IPS-NIHi7 (cell line): ENCODE results near the gene RPL39L.

ENCODE experiments used
- DNase-seq: peaks from one replicate; pipeline ENCODE4 v3.0.0; 2012; ENCODE audit warnings: mixed read lengths; ENCODE audit errors: extremely low spot score

The RPL39L gene

DNA sequence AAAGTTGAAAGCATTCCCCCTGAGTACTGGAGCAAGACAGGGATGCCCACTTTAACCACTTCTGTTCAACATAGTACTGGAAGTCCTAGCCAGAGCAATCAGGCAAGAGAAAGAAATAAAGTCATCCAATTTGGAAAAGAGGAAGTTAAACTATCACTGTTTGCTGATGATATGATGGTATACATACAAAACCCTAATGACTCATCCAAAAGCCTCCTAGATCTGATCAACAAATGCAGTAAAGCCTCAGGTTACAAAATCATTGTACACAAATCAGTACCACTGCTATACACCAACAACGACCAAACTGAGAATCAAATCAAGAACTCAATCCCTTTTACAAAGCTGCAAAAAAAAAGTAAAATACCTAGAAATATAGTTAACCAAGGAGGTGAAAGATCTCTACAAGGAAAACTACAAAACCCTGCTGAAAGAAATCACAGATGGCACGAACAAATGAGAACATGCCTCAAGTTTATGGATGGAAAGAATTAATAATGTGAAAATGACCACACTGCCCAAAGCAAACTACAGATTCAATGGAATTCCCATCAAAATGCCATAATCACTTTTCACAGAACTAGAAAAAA lies 40.3 kb downstream of the RPL39L start:
- DNase-seq = no peak

DNA sequence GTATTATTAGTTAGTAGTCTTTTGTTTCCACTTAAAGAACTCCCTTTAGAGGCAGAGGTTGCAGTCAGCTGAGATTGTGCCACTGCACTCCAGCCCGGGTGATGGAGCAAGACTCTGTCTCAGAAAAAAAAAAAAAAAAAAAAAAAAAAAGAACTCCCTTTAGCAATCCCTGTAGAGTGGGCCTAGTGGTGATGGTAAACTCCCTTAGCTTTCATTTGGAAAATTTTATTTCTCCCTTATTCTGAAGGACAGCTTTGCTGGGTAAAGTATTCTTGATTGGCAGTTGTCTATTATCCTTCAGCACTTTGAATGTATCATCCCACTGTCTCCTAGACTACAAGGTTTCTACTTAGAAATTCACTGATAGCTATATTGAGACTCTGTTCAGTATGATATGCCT lies 46.0 kb downstream of the RPL39L start:
- DNase-seq = no peak

DNA sequence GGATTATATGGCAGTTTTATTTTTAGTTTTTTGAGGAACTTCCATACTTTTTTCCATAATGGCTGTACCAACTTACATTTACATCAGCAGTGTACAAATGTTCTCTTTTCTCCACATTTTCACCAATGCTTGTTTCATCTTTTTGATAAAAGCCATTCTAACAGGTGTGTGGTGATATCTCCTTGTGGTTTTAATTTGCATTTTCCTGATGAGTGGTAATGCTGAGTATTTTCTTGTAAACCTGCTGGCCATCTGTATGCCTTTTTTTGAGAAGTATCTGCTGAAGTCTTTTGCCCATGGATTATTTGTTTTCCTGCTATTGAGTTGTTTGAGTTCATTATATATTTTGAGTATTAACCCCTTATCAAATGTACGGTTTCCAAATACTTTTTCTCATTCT lies 50.6 kb downstream of the RPL39L start:
- DNase-seq = no peak

DNA sequence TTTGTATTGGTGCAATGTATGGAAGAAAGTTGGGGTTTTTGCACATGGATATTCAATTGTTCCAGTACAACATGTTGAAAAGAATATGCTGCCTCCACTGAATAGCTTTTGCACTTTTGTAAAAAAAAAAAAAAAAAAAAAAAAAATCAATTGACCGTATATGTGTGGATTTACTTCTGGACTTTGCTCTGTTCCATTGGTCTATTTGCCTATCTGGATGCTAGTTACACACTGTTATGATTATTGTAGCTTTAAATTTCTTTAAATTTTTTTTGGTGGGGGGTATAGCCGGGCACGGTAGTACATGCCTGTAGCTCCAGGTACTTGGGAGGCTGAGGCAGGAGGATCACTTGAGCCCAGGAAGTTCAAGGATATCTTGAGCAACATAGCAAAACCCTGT lies 52.5 kb downstream of the RPL39L start:
- no peak for DNase-seq

DNA sequence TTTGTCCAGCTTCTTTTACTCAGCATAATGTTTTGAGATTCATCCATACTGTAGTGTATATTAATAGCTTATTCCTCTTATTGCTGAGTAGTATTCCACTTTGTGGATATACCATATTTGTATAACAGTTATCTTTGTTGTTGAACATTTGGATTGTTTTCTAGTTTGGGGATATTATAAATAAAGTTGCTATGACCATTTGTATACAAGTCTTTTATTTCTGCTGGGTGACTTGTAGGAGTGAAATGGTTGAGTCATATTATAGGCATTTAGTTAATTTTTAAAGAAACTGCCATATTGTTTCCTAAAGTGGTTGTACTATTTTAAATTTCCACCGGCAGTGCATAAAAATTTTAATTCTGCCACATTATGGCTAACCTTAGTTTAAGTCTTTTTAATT lies 53.4 kb downstream of the RPL39L start:
- no peak for DNase-seq

DNA sequence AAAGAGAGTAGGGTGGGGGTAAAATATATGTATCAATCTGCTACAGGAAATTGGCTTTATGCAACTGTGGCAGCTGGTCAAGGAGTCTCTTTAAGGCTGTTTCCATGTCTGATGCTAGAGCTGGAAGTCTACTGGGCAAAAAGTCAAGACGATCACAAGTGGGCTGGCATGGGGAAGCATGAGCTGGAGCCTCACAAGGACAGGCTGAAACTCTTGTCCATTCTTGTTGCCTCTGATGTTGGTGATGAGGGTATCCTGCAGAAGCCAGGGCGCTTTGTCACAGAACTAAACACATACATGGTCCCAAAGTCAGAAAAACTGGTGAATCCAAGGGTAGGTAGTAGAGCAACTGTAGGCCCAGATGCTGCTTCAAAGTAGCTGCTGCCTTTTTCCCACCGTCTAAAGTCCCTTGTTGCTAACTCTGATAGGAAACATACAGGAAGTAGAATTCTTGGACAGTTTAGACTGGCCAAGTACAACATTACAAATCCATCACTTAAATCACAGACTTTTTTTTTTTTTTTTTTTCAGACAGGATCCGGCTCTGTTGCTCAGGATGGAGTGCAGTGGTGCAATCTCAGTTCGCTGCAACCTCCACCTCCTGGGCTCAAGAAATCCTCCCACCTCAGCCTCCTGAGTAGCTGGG lies 54.2 kb downstream of the RPL39L start:
- DNase-seq = no peak

DNA sequence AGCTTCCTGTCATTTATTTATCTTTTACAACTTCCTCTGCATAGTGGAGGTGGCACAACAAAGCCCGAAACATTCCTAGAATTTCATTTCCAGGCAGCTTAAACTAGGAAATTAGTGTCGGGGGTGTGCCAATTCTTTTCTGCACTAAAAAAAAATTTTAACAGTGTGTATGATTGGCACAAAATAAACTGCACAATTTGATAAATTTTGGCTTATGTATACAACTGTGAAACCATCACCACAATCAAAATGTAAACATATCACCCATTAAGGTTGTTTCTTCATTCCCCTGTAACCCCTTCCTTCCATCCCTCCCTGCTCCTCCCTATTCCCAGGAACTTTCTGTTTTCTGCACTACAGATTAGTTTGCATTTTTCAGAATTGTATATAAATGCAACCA lies 54.7 kb downstream of the RPL39L start:
- no peak for DNase-seq

DNA sequence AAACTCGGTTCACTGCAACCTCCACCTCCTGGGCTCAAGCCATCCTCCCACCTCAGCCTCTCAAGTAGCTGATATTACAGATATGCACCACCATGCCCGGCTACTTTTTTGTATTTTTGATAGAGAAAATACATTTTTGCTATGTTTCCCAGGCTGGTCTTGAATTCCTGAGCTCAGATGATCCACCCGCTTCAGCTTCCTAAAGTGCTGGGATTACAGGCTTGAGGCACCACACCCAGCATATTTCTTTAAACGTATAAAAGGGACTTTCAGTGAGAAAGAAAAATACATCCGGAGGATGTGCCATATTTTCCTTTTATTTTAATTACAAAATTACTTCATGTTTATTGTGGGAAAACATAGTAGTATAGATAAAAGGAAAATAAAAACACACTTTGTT lies 55.2 kb downstream of the RPL39L start:
- DNase-seq = no peak

DNA sequence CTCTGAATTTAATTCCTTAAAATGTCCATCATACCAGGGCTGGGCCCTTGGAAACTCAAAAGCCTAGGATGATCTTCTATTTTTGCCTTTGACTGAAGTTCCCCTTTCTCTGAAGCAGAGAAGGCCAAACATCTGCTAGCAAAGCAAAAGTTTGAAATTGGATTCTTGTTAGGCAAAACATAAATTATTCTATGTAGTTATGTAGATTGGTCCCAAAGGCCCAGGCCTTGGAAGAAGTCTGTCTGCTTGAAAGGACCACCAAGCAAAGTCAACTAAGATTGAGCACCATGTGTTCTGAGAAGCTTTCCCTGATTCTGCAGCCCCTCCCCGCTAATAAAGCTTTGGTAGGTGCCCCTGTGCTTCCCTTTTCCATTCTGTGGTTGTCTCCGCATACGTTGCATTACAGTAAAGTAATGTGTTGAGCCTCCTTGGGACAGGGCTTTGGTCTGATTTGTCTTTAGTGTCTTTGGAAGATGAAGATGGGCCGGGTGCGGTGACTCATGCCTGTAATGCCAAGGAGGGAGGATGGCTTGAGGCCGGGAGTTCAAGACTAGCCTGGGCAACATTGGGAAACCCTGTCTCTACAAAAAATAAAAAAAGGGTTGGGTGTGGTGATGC lies 56.4 kb downstream of the RPL39L start:
- no peak for DNase-seq

DNA sequence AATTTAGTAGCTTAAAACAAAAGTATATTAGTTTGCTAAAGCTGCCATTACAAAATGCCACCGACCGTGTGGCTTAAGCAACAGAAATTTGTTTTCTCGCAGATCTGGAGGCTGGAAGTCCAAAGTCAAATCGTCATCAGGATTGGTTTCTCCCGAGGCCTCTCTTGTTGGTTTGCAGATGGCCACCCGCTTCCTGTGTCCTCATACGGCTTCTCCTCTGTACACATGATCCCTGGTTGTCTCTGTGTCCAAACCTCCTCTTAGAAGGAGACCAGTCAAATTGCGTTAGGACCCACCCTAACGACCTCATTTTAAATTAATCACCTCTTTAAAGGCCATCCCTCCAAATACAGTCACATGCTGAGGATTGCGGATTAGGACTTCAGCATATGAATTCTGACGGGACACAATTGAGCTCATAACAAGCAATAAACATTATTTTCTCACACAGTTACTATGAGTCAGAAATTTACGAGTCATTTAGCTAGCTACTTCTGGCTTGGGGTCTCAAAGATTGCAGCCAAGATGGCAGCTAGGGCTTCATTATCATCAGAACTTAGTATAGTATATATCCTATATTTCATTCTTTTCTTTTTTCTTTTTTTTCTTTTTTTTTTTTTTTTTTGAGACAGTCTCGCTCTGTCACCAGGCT lies 58.4 kb downstream of the RPL39L start:
- DNase-seq = no peak

DNA sequence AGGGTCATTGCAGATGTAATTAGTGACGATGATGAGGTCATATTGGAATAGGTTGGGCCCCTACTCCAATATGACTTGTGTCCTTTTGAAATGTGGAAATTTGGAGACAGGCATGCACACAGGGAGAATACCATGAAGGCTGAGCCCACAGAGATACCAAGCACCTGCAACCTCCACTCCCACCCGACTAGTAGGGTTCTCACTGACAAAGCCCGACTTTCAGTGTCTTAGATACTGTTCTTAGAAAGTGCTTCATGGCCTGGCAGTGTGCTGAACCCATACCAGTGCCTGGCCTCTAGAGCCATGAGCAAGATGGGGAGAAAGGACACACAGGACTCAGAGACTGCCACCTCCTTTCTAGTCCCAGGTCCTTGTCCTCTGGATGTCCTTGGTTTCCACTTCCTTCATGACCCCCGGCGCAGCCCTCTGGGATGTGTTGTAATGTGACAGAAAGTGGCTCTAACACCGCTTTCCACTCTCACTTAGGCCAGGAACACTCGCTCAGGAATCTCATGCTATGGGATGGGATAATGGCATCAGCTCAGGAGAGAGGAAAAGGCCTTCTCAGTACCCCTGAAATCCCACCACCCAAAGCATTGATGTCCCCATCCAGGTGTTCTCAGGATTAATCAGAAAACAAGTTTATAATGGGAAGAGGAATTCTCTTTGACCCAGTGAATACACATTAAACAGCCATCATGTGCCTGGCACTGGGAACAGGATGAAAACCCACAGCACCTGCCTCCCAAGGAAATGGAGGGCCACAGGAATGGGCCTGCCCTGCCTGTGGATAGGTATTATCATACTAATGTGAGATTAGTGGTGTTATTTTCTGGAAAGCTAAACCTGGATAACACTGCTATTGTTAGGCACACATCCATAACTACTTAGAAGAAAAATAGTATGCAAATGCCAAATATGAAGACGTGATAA lies 59.9 kb downstream of the RPL39L start:
- no peak for DNase-seq

DNA sequence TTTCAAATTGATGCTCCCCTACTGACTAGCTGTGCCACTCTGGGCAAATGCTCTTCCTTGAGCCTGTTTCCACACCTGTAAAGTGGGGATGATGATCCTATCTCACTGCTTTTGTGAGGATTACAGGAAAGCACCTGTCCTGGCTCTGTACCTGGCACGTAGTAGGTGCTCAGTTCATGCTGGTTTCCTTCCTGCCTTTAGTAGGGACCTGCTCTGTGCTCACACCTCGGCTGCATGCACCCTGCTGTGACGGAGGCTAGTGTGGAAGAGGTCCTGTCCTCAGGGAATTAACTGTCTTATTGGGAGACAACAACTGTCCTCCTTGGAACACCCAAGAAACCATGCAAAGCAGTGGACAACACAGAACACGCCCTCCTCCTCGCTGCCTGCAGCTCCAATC lies 61.8 kb downstream of the RPL39L start:
- DNase-seq = no peak

DNA sequence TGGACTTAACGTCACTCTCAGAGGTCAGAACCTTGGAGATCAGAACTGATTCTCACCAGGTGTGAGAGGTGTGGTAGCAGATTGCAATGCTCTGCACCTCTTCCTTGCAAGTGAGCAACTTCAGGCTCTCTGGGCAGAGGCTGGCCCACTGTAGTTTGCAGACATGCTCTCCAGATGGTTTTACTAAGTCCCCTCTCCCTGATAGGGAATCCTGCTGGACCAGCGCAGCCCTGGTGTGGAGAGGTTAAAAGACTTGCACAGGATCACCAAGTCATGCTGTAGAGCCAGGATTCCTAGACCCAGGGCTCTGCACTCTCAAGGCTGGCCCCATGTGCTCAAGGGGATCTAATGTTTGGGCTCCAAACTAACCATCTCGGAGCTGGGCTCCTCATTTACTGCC lies 62.2 kb downstream of the RPL39L start:
- no peak for DNase-seq

DNA sequence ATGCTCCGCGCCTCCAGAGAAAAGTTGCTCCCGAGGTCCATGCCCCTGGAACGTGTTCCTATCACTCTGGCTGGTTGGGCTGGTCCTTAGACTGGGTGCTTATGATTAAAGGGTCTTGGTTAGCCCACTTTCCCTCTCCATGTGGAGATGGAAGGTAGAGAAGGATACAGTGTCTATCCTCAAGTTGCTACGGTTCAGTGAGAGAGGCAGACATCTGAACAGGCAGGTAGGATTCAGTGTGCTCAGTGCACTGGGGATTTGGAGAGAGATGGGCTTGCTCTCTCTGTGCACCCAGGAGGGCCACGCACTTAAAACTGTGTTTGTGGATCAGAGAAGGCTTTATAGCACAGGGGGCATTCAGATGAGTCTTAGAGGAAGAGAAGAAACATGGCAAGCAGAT lies 63.0 kb downstream of the RPL39L start:
- no peak for DNase-seq

DNA sequence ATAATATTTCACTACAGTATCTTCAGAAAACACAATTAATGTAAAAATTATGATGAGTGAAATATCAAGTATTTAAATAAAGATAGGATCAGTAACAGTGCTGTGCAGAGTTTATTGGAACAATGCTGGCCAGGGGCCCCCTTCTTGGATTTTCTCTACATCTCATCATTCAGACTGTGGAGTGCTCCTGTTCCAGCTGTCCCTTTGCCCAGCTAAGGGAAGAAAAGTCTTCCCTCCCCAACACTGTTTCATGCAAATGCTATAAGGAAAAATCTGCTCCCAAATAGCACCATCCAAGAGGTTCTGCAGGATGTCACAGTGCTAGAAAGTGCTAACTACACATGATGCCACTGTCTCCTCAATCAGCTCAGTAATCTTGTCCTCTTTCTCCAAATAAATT lies 64.5 kb downstream of the RPL39L start:
- no peak for DNase-seq

DNA sequence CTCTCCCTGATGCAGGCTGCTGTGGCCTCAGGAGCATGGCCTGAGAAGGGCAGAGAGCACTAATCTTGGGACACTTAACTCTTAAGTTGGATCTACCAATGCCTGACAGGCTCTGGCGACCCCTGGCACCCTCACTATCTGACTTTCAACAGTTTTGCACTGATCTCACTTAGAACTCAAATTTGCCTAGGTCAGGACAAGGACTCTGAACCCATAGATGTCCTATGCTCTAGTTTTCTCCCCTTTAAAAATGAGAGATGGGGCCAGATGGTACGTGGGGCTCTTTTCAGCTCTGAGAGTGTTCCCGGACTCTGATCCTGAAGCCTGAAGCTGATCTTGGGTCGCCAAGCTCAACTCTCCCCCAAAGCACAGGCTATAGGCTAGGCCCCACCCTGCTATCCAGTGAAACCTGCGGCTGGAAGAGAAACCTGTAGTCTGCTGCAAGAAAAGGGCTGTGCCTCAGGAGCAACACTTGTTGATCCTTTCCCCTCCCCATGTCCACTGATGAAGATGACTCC lies 65.7 kb downstream of the RPL39L start:
- DNase-seq = no peak

DNA sequence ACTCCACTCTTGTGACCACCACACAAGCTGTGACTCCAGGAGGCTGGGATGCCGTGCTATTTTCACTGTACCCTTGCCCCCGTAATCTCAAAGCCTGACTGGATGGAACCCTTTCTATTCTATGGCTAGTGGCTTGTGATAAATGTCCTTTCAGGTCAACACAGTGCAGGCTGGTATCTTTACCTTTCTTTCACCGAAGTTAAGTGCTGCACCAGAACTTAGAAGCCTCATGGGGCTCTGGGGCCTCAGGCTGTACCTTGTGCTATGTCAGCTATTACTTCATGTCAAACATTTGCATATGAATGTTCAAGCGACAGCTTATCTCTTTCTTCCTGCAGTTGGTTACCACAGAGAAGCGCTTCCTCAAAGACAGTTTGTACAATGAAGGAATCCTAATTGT lies 66.8 kb downstream of the RPL39L start:
- no peak for DNase-seq

DNA sequence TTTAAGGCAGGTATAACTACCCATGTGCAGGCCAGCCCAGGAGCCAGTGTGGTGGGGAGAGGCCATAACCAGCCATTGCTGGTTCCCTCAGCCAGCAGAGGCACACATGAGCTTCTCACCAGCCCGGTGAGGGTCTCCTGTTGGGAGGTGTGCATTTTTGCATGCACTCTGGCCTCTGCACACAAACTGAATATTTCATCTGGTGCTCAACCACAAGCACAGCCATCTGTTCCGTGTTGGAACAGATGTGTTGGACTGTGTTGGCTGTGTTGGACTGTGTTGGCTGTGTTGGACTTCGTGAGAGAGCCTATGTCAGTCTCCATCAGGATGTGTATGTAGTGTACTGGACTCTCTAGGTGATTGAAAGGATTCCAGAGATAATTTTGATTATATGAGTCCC lies 67.2 kb downstream of the RPL39L start:
- no peak for DNase-seq
